ENCODE results near the gene NT5C2. TPM values are rescaled to one million over a fixed set of nuclear protein-coding genes. Genes with fewer than 3 reads are reported as not detected.
"Not testable (repeated sequence)": the region's sequence is repeated elsewhere in the genome, so short reads cannot be mapped to it uniquely, and the experiment has no call there.

The NT5C2 gene
- polyA plus RNA-seq, 3 donors, result 83.5 to 125 (median 112) TPM

DNA sequence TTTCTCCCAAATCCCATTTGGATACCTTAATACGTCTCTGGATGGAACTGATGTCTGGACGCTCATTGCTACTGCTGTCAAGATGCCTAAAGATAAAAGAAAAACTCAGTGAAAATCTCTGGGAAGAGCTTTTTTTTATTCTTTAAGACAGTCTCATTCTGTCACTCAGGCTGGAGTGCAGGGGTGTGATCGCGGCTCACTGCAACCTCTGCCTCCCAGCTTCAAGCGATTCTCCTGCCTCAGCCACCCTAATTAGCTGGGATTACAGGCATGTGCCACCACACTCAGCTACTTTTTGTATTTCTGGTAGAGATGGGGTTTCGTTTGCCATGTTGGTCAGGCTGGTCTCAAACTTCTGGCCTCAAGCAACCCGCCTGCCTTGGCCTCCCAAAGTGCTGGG is 102.2 kb downstream of the NT5C2 start:
- no peak for DNase-seq

GRCh38 chr10:103089493-103089892 is 103.6 kb downstream of the NT5C2 start:
- no peak for DNase-seq

DNA sequence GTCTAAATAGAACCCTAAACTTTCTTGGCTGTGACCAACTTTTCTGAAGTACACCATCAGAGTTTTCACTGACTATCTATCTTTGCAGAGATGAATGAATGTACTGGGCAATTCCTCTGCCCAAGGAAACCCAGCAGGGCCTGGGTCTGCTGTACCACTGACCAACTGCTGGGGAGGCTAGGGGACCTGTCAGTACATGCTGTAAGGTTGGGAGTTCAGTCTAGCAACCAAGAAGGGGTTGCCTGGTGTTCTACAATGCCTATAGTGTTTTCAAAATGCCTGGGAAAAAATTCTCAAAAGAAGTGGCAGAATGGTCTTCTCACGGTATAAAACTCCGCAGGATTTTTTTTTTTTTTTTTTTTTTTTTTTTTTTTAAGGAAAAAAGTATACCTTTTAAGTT is 106.3 kb downstream of the NT5C2 start:
- DNase-seq, result no peak

DNA sequence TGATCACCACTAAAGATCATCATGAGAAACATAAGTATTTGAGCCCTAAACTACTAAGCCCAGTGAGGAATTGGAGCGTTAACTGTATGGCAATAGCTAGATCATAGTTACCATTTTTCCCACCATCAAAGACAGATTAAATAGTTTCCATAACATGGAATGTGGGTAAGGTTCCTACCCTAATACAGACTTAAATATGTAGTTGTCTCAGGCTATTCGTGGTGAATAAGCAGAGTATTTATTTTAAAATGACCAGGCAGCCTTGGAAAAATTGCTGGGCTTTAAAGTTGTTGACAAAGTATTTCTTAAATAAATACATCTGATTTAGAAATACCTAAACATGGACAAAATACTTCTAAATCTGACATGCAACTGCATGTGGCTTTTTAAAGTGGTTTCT is 106.8 kb downstream of the NT5C2 start:
- no peak for DNase-seq

DNA sequence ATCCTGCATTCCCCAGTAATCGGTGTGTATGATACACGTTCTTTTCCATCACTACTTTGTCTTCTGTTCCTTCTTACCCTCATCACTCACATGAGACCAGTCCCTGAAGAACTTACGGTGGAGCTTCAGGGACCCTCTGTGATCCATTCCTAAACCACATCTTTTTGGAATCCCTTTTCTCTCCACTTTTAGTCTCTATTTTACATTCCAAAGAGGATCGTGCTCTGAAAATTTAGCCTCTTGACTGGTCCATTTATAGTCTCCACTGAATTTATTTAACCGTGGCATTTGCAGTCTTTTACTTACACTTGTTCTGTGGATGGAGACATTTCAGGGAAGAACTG is 109.1 kb downstream of the NT5C2 start:
- no peak for DNase-seq

- DNase-seq, result no peak
Observed at GRCh38 chr10:103083266-103083976, 109.7 kb downstream of the NT5C2 start.

DNA sequence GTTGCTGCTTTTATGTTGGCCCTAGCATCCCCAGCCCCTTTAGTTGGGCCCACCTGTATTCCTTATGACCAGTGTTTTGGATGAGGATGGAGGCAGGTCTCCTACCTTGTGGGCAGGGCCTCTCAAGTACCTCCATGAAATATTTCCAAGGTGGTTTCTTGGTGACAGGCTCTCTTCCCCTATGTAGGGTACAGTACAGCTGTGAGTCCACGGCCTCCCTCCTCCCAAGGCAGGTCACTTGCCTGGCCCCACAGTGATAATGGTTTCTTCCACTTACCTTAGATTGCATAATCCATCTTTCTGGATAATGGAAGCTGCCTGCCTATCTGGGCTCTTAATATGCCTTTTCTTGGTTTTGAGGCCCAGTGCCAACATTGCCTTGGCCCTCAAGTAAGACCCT is 110.4 kb downstream of the NT5C2 start:
- DNase-seq, result no peak

DNA sequence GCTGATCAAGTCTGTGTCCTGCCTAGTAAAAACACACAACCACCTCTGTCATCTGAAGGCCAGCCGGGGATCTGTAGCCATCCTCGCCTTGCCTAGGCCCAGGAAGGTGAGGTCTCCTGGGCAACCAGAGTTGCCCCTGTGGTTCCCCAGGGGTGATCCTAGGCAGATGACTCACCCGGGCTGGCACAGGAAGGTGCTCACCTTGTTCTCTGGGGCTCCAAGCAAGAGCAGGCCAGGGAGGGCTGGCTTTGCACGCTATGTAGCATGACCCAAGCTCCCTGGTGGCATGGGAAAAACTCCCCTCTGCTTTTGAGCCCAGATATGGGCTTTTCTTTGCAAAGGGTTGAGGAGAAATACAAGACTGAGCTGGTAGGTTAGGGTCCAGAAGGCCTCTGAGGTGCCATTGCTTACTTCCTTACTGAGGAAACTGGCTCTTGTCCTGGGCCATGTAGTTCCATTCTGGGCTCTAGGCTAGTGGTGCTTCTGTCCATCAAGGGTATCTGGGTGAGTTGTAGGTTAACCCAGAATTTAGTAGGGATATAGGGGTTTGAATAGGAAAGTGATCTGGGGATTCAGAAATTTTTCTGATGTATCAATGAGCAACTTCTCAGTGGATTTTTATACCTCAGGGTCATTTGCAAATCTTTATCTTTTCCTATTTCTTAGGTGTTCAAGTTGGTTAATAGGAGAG is 112.0 kb downstream of the NT5C2 start:
- no peak for DNase-seq

- DNase-seq, result no peak
Observed at GRCh38 chr10:103079946-103080345, 113.1 kb downstream of the NT5C2 start.

GRCh38 chr10:103079100-103079499 is 114.0 kb downstream of the NT5C2 start:
- DNase-seq, result no peak

GRCh38 chr10:103078676-103079075 is 114.4 kb downstream of the NT5C2 start:
- DNase-seq, result no peak

- no peak for DNase-seq
Observed at GRCh38 chr10:103078309-103078615, 114.8 kb downstream of the NT5C2 start.

DNA sequence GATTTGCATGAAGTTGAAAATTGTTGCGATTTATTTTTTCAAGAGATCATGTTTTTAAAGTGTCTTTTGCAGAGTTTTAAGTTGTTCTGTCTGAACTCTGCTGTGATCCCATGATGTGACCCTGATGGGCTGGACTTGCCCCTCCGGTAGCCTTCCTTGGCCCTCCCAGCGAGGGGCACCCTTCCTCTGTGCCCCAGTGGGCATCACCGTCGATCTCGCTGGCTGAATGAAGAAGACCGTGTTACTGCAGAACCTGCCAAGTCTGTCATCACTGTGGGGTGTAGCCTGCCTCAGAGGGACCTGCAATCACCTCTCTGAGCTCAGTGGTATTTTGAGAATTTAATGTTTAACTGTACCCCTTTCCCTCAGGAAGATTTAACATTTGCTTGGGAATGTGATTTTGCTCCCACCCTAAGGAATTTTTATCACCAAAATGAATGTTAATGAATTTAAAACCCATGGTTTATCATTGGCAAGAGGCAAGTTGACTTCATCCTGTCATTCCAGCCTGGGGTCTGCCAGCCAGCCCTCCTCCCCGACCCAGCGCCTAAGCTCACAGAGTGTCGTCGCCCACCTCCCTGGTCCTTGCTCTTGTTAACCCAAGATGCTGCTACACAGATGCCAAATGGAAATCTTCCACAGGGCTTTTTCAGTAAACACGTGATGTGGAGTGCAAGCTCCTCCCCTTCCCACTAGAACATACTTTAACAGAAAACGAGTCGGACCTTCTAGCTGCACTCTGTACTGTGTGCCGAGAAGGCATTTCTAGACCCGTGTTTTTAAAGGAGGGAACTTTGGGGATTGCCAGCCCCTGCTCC is 115.4 kb downstream of the NT5C2 start:
- DNase-seq, result no peak

DNA sequence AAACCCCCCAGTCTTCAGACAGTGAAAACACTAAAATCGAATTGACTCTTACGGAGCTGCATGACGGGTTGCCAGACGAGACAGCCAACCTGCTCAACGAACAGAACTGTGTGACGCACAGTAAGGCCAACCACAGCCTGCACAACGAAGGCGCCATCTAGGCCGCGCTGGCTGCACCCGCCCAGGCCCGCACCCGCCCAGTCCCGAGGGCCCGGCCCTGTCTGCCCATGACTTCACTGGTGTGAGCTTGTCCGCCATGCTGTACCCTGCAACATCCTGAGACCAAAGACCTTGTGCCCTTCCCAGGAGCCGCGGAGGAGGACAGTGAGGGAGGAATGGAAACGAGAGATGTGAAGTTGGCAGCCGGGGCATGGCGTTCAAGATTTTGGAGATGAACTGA is 116.1 kb downstream of the NT5C2 start:
- DNase-seq, result no peak

GRCh38 chr10:103072891-103073290 is 120.2 kb downstream of the NT5C2 start:
- no peak for DNase-seq

- DNase-seq, result no peak
Observed at GRCh38 chr10:103072276-103072675, 120.8 kb downstream of the NT5C2 start.

DNA sequence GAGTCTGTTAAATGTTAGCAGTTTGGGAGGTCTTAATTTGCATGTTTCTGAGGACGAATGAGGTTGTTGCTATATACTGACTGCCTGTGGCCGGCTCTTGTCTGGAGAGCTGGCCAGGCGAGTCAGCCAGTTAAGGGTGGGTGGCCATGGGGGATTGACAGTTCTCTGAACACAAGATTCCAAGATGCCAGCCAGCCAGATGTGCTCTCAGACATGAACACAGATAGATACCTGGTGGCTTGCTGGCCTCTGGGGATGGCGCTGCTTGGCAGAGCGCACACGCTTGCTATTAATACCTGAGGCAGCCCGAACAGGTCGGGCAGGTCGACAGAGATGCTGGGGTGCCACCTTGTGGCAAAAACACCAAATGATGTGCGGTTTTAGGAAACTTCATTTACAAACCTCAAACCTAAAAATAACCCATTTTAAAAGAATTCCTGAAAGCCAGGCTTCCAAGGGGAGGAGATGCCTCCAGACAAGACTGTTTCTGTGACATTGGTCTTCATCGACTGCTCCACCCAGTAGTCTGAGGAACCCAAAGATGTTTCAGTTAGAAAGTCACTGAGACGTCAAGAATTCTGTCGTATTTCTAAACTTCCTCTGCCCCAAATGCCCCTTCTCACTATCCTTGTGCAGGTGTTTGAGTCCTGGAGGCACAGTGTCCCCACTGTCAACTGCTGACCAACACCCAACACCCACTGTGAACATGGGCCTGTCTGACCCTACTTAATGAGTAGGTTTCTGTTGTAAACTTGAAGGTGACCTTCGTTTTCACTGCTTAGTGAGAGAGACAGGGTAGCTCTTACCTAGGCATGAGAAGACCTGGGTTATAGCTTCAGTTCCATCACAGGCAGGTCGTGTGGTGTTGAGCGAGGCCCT is 123.4 kb downstream of the NT5C2 start:
- peak; percentile 58 for DNase-seq

- no peak for DNase-seq
Observed at GRCh38 chr10:103067956-103068355, 125.1 kb downstream of the NT5C2 start.

DNA sequence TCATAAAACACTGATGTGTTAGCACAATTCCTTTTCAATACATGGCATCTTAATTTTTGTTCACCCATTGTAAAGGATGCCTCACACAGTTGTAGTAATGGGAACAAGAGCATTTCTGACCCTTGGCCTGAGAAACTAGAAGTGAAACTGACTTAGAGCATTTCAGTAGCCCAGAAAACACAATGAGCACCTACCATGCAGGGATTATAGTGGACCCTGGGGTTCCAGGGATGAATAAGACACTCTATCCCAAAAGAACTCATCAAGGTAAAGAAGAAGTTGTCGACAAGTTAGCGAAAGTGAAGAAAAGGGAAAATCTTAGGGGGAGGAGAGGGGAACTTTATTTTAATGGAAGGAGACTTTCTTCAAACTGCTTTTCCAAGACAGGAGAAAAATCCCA is 125.6 kb downstream of the NT5C2 start:
- DNase-seq, result no peak

GRCh38 chr10:103067099-103067477 is 126.0 kb downstream of the NT5C2 start:
- not testable (repeated sequence) for DNase-seq

GRCh38 chr10:103066141-103067098 is 126.7 kb downstream of the NT5C2 start:
- no peak for DNase-seq

All from renal pelvis (tissue), 4 donors.